Mesenchymal stem cell (in vitro differentiated cells and primary cell): ENCODE data around the gene LRFN4.

Source experiments
- DNase-seq: peaks from one replicate; pipeline ENCODE4 v3.0.0-alpha.2; 2013
- H2AFZ ChIP-seq: one replicate; pipeline ENCODE4 v1.6.1; 2013; ENCODE audit warnings: low read depth, mild to moderate bottlenecking, control low read depth, inconsistent platforms, low read length, moderate library complexity
- H2AK5ac ChIP-seq: 2 replicates; pipeline ENCODE4 v1.6.1; 2013; ENCODE audit warnings: low read length, moderate library complexity, mild to moderate bottlenecking, inconsistent platforms; ENCODE audit not compliant: severe bottlenecking
- H2BK120ac ChIP-seq: one replicate; pipeline ENCODE4 v1.6.1; 2013; ENCODE audit warnings: low read depth, mild to moderate bottlenecking, inconsistent platforms, low read length, moderate library complexity
- H2BK12ac ChIP-seq, 2 experiments: one replicate each; pipeline ENCODE4 v1.6.1; 2013; ENCODE audit warnings: inconsistent platforms in 2 of 2, low read length in 2 of 2, mild to moderate bottlenecking in 2 of 2, moderate library complexity in 2 of 2, control low read depth in 1 of 2
- H2BK15ac ChIP-seq: one replicate; pipeline ENCODE4 v1.6.1; 2013; ENCODE audit warnings: mild to moderate bottlenecking, low read depth, inconsistent platforms; ENCODE audit not compliant: poor library complexity, severe bottlenecking
- H2BK5ac ChIP-seq: 2 replicates; pipeline ENCODE4 v1.6.1; 2013; ENCODE audit warnings: low read depth, mild to moderate bottlenecking, low read length, control low read depth, inconsistent platforms; ENCODE audit not compliant: poor library complexity, severe bottlenecking
- H3K14ac ChIP-seq, 2 experiments: one replicate each; pipeline ENCODE4 v1.6.1; 2013; ENCODE audit warnings: inconsistent platforms in 2 of 2, low read length in 2 of 2, control low read depth in 1 of 2, mild to moderate bottlenecking in 1 of 2, moderate library complexity in 1 of 2
- H3K18ac ChIP-seq, 2 experiments: one replicate each; pipeline ENCODE4 v1.6.1; 2013; ENCODE audit warnings: inconsistent platforms in 2 of 2, low read length in 2 of 2, control low read depth in 1 of 2, low read depth in 1 of 2, mild to moderate bottlenecking in 1 of 2
- H3K23ac ChIP-seq, 2 experiments: one replicate each; pipeline ENCODE4 v1.6.1; 2013; ENCODE audit warnings: inconsistent platforms in 2 of 2, low read length in 2 of 2, mild to moderate bottlenecking in 2 of 2, moderate library complexity in 2 of 2, control low read depth in 1 of 2
- H3K27ac ChIP-seq: 2 replicates; pipeline ENCODE4 v1.5.1; 2013; ENCODE audit warnings: mild to moderate bottlenecking, moderate library complexity, low read length, control low read depth, inconsistent platforms; ENCODE audit not compliant: poor library complexity, severe bottlenecking
- H3K27me3 ChIP-seq, 2 experiments: 2 replicates each; pipeline versions ENCODE4 v1.6.1 to v1.7.0; 2013; ENCODE audit warnings: low read length in 2 of 2, mild to moderate bottlenecking in 2 of 2, moderate library complexity in 2 of 2, control low read depth in 1 of 2, inconsistent platforms in 1 of 2; ENCODE audit not compliant: control insufficient read depth in 1 of 2, insufficient read depth in 1 of 2
- H3K36me3 ChIP-seq, 2 experiments: 2 replicates each; pipeline versions ENCODE4 v1.6.1 to v1.7.0; 2013; ENCODE audit warnings: low read length in 2 of 2, control low read depth in 1 of 2, inconsistent platforms in 1 of 2, low read depth in 1 of 2, mild to moderate bottlenecking in 1 of 2; ENCODE audit not compliant: insufficient read depth in 2 of 2, control insufficient read depth in 1 of 2
- H3K4ac ChIP-seq, 2 experiments: one replicate each; pipeline ENCODE4 v1.6.1; 2013; ENCODE audit warnings: inconsistent platforms in 2 of 2, low read length in 2 of 2, mild to moderate bottlenecking in 2 of 2, moderate library complexity in 2 of 2, control low read depth in 1 of 2, low read depth in 1 of 2
- H3K4me1 ChIP-seq: 2 replicates; pipeline ENCODE4 v1.6.1; 2013; ENCODE audit warnings: low read depth, low read length, control low read depth; ENCODE audit not compliant: control insufficient read depth, insufficient read depth
- H3K4me2 ChIP-seq: 2 replicates; pipeline ENCODE4 v1.6.1; 2013; ENCODE audit warnings: low read length, mild to moderate bottlenecking, inconsistent platforms; ENCODE audit not compliant: poor library complexity, severe bottlenecking
- H3K4me3 ChIP-seq, 2 experiments: 2 replicates each; pipeline versions ENCODE4 v1.5.1 to v1.7.0; 2013; ENCODE audit warnings: low read length in 2 of 2, mild to moderate bottlenecking in 2 of 2, control low read depth in 1 of 2, low read depth in 1 of 2; ENCODE audit not compliant: insufficient read depth in 1 of 2
- H3K79me1 ChIP-seq: replicated peaks from 2 replicates; pipeline ENCODE4 v1.6.1; 2013; ENCODE audit warnings: mild to moderate bottlenecking, control low read depth, low read length, inconsistent platforms; ENCODE audit not compliant: poor library complexity, severe bottlenecking
- H3K9ac ChIP-seq: 2 replicates; pipeline ENCODE4 v1.7.0; 2013; ENCODE audit warnings: mild to moderate bottlenecking, low read length, moderate library complexity
- H3K9me3 ChIP-seq: 2 replicates; pipeline ENCODE4 v1.7.0; 2013; ENCODE audit warnings: mild to moderate bottlenecking, low read length; ENCODE audit not compliant: control insufficient read depth
- H4K8ac ChIP-seq: one replicate; pipeline ENCODE4 v1.6.1; 2013; ENCODE audit warnings: inconsistent platforms, mild to moderate bottlenecking, low read length, moderate library complexity
- H4K91ac ChIP-seq: one replicate; pipeline ENCODE4 v1.6.1; 2013; ENCODE audit warnings: mild to moderate bottlenecking, low read length, inconsistent platforms
- WGBS: methylation state at CpG from one replicate; pipeline ENCODE4 v1.1.7; 2013; ENCODE audit warnings: mixed read lengths; 5-methylcytosine and 5-hydroxymethylcytosine counted together

The LRFN4 gene

DNA sequence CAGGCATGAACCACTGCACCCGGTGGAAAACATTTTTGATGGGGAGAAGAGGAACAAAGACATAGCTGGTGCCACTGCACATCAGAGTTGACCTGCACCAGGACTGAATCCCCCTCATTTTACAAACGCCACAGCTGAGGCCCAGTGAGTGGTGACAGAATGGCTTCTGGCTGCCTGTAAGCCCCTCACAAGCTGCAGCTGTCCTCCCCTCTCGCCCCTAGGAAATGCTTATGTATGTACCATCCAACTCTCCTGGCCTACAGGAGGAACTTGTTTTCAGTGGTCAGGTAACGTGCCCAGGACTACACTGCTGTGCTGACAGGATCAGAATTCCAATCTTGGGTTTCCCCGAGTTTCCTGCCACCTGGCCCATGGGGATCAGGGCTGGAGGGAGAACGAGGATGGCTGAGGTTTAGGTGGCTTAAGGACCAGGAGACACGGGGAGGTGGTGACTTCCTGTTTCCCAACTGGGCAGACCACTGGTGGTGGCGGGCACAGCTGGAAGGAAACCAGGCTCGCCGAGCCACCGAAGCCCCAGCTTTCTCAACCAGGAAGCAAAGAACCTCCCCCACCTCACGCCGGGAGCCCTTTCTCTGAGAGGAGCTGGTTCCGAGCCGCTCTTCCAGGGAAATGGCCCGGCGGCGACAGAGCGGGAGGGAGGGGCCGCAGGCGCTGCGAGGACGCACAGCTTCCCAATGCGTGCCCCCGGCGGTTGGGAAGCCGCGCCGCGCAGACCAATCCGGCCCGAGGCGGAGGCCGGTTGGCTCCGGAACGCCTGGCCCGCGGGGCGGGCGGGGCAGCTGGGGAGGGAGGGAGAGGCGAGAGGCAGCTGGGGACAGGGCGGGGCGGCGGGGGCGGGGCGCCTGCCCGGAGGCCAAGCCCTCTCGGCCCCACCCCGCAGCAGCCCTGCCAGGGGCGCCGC is 1.0 kb upstream of the LRFN4 start:
- peak overlapping the region in 1 of 2 experiments; percentile 89 for H3K14ac ChIP-seq
- H3K27ac ChIP-seq, result peak overlapping the region; percentile 64
- H3K79me1 ChIP-seq, result peaks cover 14% of the 10 kb centered on the region
- H2BK15ac ChIP-seq, result peak overlapping the region; percentile 87
- H3K9me3 ChIP-seq, result no peaks in the 10 kb centered on the region
- H3K27me3 ChIP-seq, result no peaks in the 10 kb centered on the region
- 10% methylated on average over 20 of the region's 51 CpGs for WGBS
- H2AK5ac ChIP-seq, result peak overlapping the region; percentile 46
- DNase-seq, result peak; percentile 91
- H4K91ac ChIP-seq, result peak overlapping the region; percentile 96
- peak overlapping the region; percentile 84 to 94 for H3K4ac ChIP-seq
- H3K36me3 ChIP-seq, result peaks cover 4 to 49% of the 10 kb centered on the region in 2 experiments
- no peak overlapping the region for H3K23ac ChIP-seq
- peak overlapping the region; percentile 95 for H3K4me2 ChIP-seq
- peak overlapping the region; percentile 97 for H3K9ac ChIP-seq
- peak overlapping the region; percentile 39 for H2BK5ac ChIP-seq
- peak overlapping the region; percentile 51 to 65 for H2BK12ac ChIP-seq
- H3K4me3 ChIP-seq, result peak overlapping the region; percentile 76 to 87
- H2AFZ ChIP-seq, result peak overlapping the region; percentile 15
- peak overlapping the region; percentile 94 for H4K8ac ChIP-seq
- H2BK120ac ChIP-seq, result peak overlapping the region; percentile 76
- peaks cover 33% of the 10 kb centered on the region for H3K4me1 ChIP-seq
- peak overlapping the region; percentile 75 to 93 for H3K18ac ChIP-seq

DNA sequence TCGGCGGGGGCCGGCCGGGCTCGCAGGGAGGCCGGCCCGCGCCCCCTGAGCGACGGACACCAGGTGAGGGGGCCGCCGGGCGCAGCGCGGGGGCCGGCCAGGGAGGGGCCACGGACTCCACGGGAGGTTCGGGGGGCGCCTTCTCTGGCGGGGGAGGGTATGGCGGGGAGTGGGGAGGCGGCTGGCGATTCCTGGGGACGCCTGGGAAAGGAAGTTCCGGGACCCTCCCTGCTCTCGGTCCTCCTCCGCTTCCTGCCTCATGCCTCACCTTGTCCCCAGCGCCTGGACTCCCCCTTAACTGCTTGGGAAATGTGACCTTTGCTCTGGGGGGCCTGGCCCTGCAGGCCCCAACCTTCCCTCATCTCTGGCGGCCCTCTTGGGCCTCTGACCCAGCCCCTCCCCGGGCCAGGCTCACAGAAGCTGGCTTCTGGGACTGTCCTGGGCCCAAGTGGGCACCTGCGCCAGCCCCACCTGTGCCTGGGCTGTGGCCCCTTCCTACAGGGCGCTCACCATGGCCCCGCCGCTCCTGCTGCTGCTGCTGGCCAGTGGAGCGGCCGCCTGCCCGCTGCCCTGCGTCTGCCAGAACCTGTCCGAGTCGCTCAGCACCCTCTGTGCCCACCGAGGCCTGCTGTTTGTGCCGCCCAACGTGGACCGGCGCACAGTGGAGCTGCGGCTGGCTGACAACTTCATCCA is 516 bp downstream of the LRFN4 start:
- Histone ChIP-seq H3K9ac (peak overlapping the region; percentile 36), H3K9me3 (no peaks in the 10 kb centered on the region), H3K14ac (peak overlapping the region in 1 of 2 experiments; percentile 29), H2BK12ac (peak overlapping the region in 1 of 2 experiments; percentile 76), H3K4me3 (peak overlapping the region; percentile 68 to 76), H2AFZ (no peak overlapping the region), H3K4me1 (peaks cover 28% of the 10 kb centered on the region), H3K36me3 (peaks cover 0 to 59% of the 10 kb centered on the region in 2 experiments), H3K27ac (no peak overlapping the region), H3K18ac (peak overlapping the region; percentile 61 to 70), H3K27me3 (no peaks in the 10 kb centered on the region), H3K79me1 (peaks cover 14% of the 10 kb centered on the region), H3K4ac (peak overlapping the region; percentile 27 to 40), H2BK15ac (no peak overlapping the region), H2BK120ac (peak overlapping the region; percentile 62), H3K23ac (peak overlapping the region in 1 of 2 experiments; percentile 42), H4K8ac (peak overlapping the region; percentile 61), H2AK5ac (peak overlapping the region; percentile 55), H3K4me2 (peak overlapping the region; percentile 95), H4K91ac (peak overlapping the region; percentile 75), H2BK5ac (peak overlapping the region; percentile 8)
- 59% methylated on average over 21 of the region's 47 CpGs for WGBS
- DNase-seq, result peak; percentile 8

DNA sequence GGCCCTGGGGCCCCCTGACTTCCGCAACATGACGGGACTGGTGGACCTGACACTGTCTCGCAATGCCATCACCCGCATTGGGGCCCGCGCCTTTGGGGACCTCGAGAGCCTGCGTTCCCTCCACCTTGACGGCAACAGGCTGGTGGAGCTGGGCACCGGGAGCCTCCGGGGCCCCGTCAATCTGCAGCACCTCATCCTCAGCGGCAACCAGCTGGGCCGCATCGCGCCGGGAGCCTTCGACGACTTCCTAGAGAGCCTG is 992 bp downstream of the LRFN4 start:
- peaks cover 0 to 60% of the 10 kb centered on the region in 2 experiments for H3K36me3 ChIP-seq
- H3K9ac ChIP-seq, result no peak overlapping the region
- H2BK15ac ChIP-seq, result no peak overlapping the region
- H2AK5ac ChIP-seq, result no peak overlapping the region
- no peak overlapping the region for H3K27ac ChIP-seq
- no peak overlapping the region for H3K18ac ChIP-seq
- no peaks in the 10 kb centered on the region for H3K27me3 ChIP-seq
- H3K4ac ChIP-seq, result peak overlapping the region in 1 of 2 experiments; percentile 27
- no peak overlapping the region for H4K91ac ChIP-seq
- DNase-seq, result no peak
- no peaks in the 10 kb centered on the region for H3K9me3 ChIP-seq
- H3K14ac ChIP-seq, result no peak overlapping the region
- no peak overlapping the region for H2AFZ ChIP-seq
- peak overlapping the region; percentile 95 for H3K4me2 ChIP-seq
- peak overlapping the region in 1 of 2 experiments; percentile 68 for H3K4me3 ChIP-seq
- H3K23ac ChIP-seq, result no peak overlapping the region
- peaks cover 28% of the 10 kb centered on the region for H3K4me1 ChIP-seq
- H4K8ac ChIP-seq, result peak overlapping the region; percentile 51
- WGBS, result 93% methylated on average over 19 of the region's 19 CpGs
- no peak overlapping the region for H2BK12ac ChIP-seq
- H2BK120ac ChIP-seq, result no peak overlapping the region
- H2BK5ac ChIP-seq, result no peak overlapping the region
- peaks cover 14% of the 10 kb centered on the region for H3K79me1 ChIP-seq
